HG03103 (cell line): ENCODE measurements around the gene GDF7.

ENCODE experiments used
- ATAC-seq: cut with Tn5 transposase; IDR thresholded peaks from one replicate; pipeline ENCODE4 v1.9.1; 2021; ENCODE audit warnings: low read depth; ENCODE audit not compliant: unreplicated experiment

GDF7 gene

DNA sequence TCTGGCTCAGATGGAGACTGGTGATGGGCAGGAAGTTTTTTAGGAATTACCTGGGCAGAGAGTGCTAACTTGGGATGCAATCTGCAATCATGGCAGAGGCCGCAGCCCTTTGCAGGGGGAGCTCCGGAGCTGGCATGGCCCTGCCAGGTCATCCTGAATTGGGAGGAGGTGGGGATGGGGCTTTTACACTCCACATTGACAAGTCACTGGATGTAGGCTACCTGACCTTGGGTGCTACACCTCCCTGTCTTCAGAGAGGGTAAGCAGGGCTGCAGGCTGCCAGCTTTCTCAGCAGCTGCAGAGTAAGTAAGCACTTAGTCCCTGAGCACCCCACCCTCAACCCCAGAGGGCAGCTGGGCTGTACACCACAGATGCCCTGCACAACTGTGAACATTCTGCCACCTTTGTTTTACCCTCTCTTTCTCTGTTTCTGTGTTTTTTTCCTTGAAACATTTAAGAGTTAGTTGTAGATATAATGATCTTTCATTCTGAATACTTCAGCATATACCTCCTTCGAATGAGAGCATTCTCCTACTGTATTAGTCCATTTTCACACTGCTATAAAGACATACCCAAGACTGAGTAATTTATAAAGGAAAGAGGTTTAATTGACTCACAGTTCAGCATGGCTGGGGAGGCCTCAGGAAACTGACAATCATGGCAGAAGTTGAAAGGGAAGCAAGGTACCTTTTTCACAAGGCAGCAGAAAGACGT is 9.3 kb upstream of the GDF7 start:
- no peak for ATAC-seq

DNA sequence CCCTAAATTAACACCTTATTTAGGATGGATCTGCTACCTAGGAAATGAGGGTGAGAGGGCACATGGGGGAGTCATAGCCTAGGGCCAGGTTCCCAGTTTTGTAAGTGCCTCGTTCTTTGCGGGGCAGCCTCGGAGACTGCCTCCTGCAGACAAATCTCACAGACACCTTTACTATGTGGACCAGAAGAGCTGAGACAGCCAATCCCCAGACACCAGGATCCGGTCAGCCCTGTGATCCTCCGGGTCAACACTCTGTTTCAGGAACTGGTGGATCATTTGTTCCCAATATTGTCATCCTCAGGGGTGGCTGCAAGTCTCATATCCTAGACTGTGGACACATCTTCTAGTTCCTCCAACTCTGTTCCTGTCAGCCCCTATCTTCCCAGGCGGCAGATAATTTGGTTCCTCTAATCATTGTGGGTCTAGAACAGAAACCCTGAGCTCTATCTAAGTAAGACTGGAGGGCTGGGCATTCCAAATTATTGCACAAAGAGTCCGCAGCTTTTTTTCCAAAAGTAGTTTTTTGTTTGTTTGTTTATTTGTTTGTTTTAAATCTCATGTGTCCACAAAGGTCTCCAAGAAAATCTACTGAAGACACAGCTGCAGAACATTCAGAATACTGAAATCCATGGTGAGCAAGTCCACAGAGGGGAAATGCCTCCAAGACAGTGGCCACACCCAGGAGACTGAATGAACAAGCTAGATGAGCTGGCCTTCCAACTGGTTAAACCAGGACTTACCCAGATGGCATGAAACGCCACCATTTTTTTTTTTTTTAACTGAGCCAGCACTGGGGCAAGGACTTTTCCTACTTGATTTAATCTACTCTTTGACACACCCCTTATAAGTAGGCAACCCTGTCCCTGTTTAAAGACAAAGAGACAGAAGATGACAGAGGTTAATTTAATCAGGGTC is 6.2 kb upstream of the GDF7 start:
- no peak for ATAC-seq

DNA sequence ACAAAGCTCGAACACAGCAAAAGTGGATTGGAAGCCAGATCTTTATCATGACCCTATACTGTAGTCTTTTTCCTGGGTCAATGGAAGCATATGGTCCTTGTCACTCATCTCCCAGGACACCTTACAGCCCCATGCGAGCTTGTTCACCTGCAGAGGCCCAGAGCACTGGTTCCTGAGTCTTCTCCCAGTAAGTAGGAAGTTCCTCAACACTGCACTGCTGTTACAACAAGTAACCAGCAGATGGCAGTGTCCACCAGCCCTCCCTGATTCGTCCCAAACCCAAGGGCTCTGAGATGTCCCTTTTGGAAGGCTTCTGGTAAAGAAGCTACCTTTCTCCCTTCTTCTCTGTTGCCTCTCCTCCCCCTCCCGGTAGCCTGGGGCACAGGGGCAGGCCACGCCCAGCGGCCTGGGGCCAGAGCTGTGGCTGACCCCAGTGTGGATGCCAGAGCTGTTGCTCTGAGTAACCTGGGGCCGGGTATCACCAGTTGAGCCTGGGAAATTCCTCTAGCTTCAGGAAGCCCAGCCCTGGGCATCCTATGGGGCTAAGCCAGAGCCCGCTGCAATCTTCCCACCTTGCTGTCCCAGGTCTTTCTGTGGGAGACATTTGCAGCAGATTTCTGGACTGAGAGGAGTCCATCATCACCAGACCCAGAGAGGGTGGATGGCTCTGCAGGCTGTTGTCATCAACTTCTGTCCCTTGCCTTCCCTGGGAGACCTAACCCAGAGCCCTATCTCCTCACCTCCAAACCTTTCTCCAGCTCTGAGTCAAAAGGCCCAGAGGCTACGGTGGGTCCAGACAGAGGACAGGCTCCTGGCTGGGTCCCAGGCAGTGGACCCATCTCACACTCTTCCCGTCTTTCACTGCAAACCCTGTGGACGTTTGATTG is 5.3 kb upstream of the GDF7 start:
- peak; percentile 42 for ATAC-seq

DNA sequence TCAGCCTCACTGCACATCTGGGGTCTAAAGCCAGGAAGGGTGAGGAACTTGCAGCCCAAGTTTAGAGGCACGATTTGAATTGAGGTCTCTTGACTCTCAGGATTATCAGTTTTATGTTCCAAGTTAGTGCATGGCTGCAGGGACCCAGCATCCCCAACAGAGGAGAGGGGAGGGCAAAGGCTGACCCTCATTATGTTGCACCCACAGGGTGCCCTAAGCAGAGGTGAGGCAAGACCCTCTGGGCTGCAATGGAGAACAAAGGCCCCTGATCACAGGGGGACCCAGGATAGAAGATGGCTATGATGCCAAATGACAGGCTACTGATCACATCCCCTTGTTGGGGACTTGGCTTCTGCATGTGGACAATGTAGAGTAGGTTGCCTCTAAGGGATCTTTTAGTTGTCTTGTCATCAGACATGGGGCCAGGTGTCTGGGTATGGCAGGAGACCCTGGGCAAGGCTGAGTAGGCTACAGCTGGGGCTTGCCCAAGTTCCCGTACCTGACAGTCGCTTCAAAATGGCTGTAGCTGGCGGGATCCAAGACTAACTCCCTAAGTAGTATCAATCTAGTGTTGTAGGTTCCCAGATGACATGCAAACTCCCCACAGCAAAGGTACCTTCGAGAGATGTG is 4.5 kb upstream of the GDF7 start:
- ATAC-seq: no peak

DNA sequence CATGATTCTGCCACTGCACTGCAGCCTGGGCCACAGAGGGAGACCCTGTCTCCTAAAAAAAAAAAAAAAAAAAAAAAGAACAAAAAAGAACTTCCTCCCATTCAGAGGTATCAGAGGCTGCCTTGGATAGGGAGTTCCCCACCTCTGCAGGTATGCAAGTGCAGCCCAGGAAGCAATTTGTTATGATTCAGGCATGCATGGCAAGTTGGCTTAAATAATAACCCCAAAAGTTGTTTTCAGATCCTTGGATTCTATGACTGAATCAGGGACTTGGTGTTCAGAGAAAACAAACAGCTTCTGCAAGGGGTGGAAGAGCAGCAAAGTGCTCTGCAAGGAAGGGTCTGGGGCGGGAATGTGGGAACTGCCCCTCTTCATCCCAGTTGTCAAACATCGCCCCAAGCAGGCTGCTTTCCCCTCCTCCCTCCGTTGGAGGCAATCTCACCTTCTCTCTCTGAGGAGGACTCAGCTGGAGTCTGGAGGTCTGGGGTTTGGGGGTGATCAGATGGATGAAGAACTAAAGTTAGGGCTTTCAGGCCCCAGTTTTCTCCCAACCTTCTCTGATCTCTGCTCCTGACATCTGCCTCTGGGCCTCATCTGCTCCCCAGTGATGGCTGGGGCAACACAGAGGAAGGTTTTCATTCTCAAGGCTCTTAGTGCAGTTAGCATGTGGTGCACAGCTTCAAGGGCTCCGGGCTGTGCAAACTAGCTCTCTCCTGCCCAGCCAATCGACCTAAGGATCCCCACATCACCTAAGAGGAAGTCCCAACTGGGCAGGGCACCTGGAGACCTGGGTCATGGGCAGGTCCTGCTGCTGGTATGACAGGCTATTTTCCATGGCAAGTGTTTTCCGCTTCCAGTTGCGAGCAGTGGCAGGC is 3.5 kb upstream of the GDF7 start:
- no peak for ATAC-seq

DNA sequence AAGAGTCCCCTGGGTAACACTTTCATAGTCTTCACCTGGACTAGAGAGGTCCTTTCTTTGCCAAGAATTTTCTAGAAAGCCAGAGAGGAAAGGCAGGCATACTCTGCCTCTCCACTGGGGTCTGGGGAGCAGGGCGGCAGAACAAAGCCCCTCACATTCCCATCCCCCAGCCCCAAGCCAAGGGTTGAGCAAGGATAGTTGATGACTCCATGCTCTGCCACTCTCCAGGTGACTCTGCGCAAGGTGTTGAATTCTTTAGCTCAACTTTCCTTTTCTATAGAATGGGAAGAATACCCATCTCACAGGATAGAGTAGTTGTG is 2.9 kb upstream of the GDF7 start:
- ATAC-seq: no peak

DNA sequence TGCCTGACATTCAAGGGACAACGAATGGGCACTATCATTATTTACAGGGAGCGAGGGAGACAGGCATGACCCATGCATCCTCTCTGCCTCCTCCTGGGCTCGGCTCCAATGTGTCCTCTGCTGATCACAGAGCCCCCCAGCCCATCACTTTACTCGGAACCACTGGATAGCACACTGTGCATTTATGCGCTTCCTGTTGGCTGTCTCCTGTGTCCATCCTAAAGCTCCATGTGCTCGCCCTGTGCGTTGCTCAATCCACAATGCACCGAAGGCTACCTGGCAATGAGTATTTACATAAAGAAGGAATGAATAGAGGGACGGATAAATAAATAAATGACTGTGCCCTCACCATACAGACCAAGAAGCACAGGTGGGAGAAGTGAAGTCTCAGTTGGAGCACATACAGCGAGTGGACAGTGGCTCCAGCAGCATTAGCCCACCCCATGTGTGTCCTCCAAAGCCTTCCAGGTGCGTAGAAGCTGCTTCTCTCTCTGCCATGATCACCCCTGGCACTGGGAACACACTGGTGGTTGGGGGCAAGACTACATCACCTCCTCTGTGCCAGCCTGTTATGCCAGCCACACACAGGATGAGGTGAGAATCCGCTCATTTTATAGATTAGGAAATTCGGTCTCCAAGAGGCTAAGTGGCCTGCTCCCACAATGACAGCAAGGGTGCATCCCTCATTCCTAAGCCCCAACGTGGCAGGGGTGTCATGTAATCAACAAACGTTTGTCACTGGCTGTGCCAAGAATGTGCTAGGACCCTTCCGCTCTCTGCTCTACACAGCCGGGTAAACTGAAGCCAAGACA is 2.3 kb upstream of the GDF7 start:
- ATAC-seq: no peak

DNA sequence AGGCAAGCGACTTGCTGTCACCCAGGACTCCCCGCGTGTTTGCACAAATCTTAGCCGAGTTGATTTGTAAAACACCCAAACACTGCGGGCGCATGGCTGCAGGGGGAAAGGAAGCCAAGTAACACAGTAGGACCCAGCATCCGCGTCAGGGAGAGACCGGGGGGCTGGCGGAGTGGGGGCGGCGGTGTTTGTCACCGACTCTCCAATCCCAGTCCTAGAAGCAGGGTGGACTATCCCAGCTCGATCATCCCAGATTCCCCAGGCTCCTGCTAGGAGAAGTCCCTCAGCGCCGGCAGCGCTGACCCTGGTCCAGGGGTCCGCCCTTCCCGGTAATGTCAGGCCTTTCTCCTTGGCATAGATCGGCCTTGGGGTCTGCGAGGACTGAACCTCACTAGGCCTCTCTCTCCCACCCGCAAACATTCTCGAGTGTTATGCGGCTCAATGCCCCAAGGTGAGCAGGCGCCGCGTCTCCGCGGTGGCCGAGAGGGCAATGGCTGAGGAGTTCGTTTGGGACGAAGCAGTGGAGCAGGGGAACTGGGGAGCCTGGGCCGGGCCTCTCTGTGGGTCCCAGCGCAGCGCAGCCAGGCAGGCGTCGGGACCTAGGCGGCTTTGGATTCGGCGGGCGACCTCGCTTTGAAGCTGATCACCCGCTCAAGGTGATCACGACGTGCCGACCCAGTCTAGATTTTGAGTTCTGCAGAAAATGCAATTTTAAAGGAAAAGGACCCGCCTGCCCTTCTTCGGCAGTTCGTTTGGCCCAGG is 1.5 kb upstream of the GDF7 start:
- no peak for ATAC-seq

DNA sequence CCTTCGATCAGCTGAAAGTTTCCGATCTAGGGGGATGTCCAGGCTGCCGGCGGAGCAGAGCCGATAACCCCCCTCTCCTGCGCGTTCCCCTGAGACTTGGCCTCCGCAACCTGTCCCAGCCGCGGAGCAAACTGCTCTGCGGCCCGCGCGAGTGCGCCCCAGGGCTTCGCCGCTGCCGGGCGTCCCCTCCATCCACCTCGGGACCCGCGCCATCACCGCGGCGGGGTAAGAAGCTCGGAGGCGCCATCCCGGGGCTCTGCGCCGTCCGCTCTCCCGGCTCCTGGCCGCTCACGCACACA is 990 bp upstream of the GDF7 start:
- no peak for ATAC-seq

DNA sequence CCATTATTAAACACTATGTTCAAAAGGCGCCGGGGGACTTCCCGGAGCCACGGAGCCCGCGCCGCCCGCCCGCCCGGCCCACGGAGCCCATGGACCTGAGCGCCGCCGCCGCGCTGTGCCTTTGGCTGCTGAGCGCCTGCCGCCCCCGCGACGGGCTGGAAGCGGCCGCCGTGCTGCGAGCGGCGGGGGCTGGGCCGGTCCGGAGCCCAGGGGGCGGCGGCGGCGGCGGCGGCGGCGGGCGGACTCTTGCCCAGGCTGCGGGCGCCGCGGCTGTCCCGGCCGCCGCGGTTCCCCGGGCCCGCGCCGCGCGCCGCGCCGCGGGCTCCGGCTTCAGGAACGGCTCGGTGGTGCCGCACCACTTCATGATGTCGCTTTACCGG is 197 bp downstream of the GDF7 start:
- ATAC-seq: no peak

DNA sequence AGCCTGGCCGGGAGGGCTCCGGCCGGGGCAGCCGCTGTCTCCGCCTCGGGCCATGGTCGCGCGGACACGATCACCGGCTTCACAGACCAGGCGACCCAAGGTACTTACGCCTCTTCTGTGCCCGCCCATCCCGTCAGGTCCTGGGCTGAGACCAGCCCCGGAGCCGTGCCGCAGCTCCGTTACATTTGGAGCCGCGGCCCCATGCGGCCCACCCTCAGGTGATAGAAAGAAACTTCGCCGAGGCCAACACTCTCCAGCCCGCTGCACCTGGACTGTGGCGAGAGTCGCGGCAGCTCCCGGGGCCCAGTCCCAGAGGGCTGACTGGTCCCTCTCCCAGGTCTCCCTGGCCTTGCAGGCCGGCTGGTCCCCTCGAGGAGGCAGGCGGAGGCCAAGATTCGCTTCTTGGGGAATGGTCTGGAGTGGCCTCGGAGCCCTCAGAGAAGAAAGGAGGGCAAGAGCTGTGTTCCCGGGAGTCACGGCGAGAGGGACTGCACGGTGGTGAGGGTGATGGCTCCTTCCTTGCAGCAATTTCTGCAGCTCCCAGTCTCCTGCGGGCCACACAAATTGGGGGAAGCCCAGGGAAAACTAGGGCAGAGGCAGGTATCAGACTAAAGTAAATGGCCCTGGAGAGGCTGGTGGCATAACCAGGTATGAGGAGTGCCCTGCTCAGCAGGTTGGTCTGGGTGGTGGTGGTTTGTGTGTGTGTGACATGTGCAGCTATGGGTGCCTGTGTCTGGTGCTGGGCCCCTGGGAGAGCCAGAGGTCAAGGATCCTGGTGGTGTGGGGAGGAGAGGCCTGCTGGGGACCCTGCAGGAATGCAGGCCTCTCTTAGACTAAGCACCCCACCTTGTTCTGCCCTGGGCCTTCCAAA is 822 bp downstream of the GDF7 start:
- ATAC-seq: no peak

DNA sequence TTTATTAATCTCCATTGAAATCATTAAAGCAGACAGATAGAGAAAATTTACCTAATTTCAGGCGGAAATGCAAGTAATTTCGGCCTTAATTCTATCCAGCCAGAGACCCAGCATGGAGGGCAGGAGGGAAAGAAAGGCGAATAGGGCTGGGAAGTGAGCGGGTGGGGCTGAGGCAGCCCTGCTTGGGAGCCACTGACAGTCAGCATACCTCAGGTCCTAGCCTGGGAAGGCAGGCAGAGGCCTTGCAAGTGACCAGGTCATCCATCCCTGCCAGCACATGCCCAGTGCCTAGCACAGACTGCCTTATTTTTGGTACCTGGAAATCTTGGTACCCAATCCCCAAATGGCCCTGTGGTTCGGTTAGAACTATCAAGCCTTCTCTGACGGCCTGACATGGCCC is 1.5 kb downstream of the GDF7 start:
- ATAC-seq: no peak

DNA sequence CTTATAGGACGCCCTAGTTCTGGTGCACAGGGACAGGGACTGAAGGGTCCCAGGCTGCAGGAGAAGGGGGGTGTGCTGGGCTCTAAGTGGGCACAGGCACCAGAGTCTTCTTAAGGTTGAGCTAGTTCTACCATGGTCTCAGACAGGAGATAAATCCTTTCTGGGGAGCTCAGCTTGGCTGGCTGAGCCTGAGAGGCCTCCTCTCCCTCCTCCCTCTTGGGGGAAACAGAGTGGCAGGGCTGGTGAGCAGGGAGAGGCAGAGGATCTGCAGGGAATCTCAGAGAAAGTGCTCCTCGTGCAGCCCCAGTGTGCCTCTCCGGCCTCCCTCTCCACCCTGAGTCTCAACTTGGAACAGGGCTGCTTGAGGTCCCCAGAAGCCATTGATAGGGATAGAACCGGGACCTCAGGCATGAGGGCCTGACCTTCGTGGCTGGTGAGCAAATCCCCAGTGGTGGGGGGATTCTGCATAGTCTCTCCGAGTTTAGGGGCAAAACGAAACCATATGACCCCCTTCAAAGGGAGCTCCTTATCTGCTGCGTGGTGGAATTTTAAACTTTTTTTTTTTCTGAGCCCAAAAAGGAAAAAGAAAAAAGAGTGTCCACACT is 2.0 kb downstream of the GDF7 start:
- ATAC-seq: no peak

DNA sequence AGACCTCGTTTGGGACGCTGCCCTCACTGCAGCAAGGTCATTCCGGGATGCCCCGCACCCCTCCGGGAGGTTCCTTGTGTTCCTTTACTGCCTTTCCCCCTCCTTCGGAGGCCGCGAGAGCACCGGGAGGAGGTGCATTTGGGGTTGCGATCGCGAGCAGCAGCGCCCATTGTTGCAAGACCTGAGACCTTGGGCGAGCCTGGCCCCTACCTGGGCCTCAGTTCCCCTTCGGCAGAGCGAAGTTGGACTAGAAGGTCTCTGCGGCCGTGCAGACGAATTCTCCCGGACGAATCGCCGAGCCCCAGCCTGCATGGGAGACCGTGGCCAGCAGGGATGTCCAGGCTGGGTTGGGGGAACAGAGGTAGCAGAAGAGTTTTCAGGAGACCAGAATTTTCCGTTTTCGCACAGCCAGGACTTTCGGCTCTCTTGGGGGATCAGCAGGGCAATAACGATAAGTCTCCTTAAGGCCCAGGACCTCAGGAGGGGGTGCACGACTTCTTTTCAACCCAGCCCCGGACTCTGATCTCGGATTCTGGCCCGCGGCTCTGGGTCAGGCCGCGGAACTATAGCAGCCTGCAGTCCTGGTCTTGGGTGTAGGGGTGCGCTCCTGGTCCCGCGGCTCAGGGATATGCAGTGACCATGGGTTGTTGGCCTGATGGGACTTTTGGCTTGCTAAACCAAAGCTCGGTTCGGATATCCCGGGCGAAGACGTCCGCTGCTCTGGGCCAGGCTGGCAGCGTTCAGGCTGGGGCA is 2.8 kb downstream of the GDF7 start:
- ATAC-seq: no peak

DNA sequence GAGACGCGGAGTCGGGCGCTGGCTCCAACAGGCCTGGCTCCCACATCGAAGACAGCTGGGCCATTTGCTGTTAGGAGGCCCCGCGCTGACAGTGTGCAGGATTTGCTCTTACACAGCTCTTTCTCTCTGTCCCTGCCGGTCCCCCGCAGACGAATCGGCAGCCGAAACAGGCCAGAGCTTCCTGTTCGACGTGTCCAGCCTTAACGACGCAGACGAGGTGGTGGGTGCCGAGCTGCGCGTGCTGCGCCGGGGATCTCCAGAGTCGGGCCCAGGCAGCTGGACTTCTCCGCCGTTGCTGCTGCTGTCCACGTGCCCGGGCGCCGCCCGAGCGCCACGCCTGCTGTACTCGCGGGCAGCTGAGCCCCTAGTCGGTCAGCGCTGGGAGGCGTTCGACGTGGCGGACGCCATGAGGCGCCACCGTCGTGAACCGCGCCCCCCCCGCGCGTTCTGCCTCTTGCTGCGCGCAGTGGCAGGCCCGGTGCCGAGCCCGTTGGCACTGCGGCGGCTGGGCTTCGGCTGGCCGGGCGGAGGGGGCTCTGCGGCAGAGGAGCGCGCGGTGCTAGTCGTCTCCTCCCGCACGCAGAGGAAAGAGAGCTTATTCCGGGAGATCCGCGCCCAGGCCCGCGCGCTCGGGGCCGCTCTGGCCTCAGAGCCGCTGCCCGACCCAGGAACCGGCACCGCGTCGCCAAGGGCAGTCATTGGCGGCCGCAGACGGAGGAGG is 3.5 kb downstream of the GDF7 start:
- ATAC-seq: no peak
